Loucy (cell line): ENCODE measurements around the gene ZNF701.
A peak's percentile ranks its signal among the peaks of the same experiment; 100 is the strongest.

Experiments
- H2AFZ ChIP-seq: fragments of 200-600 bp; sonication (generic); 2 replicates; pipeline ENCODE4 v1.6.0; 2016; ENCODE audit warnings: antibody characterized with exemption, mild to moderate bottlenecking, low read length, moderate library complexity
- H3F3A ChIP-seq: fragments of 200-600 bp; 2 replicates; pipeline ENCODE4 v1.6.0; 2016; ENCODE audit warnings: antibody characterized with exemption, low read depth, mild to moderate bottlenecking
- H3K27me3 ChIP-seq: fragments of 200-600 bp; sonication (generic); 2 replicates; pipeline ENCODE4 v1.6.1; 2014; ENCODE audit warnings: low read length, mild to moderate bottlenecking; ENCODE audit not compliant: insufficient read depth, poor library complexity, severe bottlenecking
- H3K36me3 ChIP-seq: fragments of 200-600 bp; sonication (generic); 2 replicates; pipeline ENCODE4 v1.6.1; 2016; ENCODE audit warnings: low read length; ENCODE audit not compliant: insufficient read depth
- H3K4me1 ChIP-seq: fragments of 200-600 bp; sonication (generic); 2 replicates; pipeline ENCODE4 v1.5.1; 2014; ENCODE audit warnings: low read length, mild to moderate bottlenecking; ENCODE audit not compliant: insufficient read depth, poor library complexity, severe bottlenecking
- H3K4me2 ChIP-seq: fragments of 200-600 bp; sonication (generic); 2 replicates; pipeline ENCODE4 v1.6.0; 2014; ENCODE audit warnings: antibody characterized with exemption, low read length, low read depth, mild to moderate bottlenecking; ENCODE audit not compliant: poor library complexity, severe bottlenecking
- H3K4me3 ChIP-seq: fragments of 200-600 bp; sonication (generic); 2 replicates; pipeline ENCODE4 v1.5.1; 2014; ENCODE audit warnings: low read length, mild to moderate bottlenecking, mixed read lengths; ENCODE audit not compliant: poor library complexity, severe bottlenecking
- H3K79me2 ChIP-seq: fragments of 200-600 bp; sonication (generic); 2 replicates; pipeline ENCODE4 v1.6.1; 2014; ENCODE audit warnings: low read length; ENCODE audit not compliant: insufficient read depth
- H3K9ac ChIP-seq: fragments of 200-600 bp; sonication (generic); 2 replicates; pipeline ENCODE4 v1.6.0; 2014; ENCODE audit warnings: mild to moderate bottlenecking, low read depth, low read length, moderate library complexity; ENCODE audit not compliant: poor library complexity, severe bottlenecking
- H3K9me2 ChIP-seq: fragments of 200-600 bp; sonication (generic); replicated peaks from 2 replicates; pipeline ENCODE4 v1.6.1; 2016; ENCODE audit warnings: low read depth, low read length, mixed read lengths
- H3K9me3 ChIP-seq: fragments of 200-600 bp; sonication (generic); 2 replicates; pipeline ENCODE4 v1.6.1; 2014; ENCODE audit warnings: mild to moderate bottlenecking, antibody characterized with exemption, low read length, low read depth; ENCODE audit not compliant: insufficient read depth
- H4K20me1 ChIP-seq: fragments of 200-600 bp; sonication (generic); 2 replicates; pipeline ENCODE4 v1.6.0; 2014; ENCODE audit warnings: antibody characterized with exemption, low read length, mild to moderate bottlenecking; ENCODE audit not compliant: insufficient read depth, poor library complexity, severe bottlenecking
- CTCF ChIP-seq: fragments of 200-600 bp; sonication (generic); conservative IDR thresholded peaks from 2 replicates; pipeline ENCODE4 v1.5.1; 2014; ENCODE audit warnings: mild to moderate bottlenecking, antibody characterized with exemption, low read length
- EZH2phosphoT487 ChIP-seq: fragments of 200-600 bp; IDR thresholded peaks from 2 replicates; pipeline ENCODE4 v1.6.1; 2018; ENCODE audit warnings: antibody characterized with exemption, mild to moderate bottlenecking, moderate library complexity, borderline replicate concordance

ZNF701 gene

GRCh38 chr19:52527134-52527955 is 42.7 kb upstream of the ZNF701 start, which contains the start of gene ZNF808:
Gene ZNF808, plus strand, starts transcription at chr19:52527668. Its CDS starts 15,617 bp downstream, at chr19:52543285.
- Histone ChIP-seq H3K36me3 (no peaks in the 10 kb centered on the region), H3K9me2 (no peaks in the 10 kb centered on the region), H3K4me2 (peak within 1 kb of the TSS; percentile 100), H3F3A (no peaks in the 10 kb centered on the region), H3K79me2 (peaks cover 22% of the 10 kb centered on the region), H3K9ac (peak within 1 kb of the TSS; percentile 87), H3K4me1 (peaks cover 16% of the 10 kb centered on the region), H4K20me1 (peaks cover 5% of the 10 kb centered on the region), H3K9me3 (no peaks in the 10 kb centered on the region), H2AFZ (peak within 1 kb of the TSS; percentile 96), H3K4me3 (peak within 1 kb of the TSS; percentile 90), H3K27me3 (no peaks in the 10 kb centered on the region)
- TF ChIP-seq EZH2phosphoT487 (no peak), CTCF (peak; percentile 61)

GRCh38 chr19:52527956-52528351 is 42.1 kb upstream of the ZNF701 start:
- peak overlapping the region; percentile 90 for H3K4me3 ChIP-seq
- no peaks in the 10 kb centered on the region for H3K9me2 ChIP-seq
- H3K9ac ChIP-seq = peak overlapping the region; percentile 87
- no peaks in the 10 kb centered on the region for H3K9me3 ChIP-seq
- no peaks in the 10 kb centered on the region for H3K27me3 ChIP-seq
- H3K4me1 ChIP-seq = peaks cover 16% of the 10 kb centered on the region
- peaks cover 5% of the 10 kb centered on the region for H4K20me1 ChIP-seq
- H3F3A ChIP-seq = no peaks in the 10 kb centered on the region
- peak overlapping the region; percentile 84 for H2AFZ ChIP-seq
- peaks cover 22% of the 10 kb centered on the region for H3K79me2 ChIP-seq
- H3K4me2 ChIP-seq = peak overlapping the region; percentile 100
- no peaks in the 10 kb centered on the region for H3K36me3 ChIP-seq
- TF ChIP-seq CTCF (no peak), EZH2phosphoT487 (no peak)

DNA sequence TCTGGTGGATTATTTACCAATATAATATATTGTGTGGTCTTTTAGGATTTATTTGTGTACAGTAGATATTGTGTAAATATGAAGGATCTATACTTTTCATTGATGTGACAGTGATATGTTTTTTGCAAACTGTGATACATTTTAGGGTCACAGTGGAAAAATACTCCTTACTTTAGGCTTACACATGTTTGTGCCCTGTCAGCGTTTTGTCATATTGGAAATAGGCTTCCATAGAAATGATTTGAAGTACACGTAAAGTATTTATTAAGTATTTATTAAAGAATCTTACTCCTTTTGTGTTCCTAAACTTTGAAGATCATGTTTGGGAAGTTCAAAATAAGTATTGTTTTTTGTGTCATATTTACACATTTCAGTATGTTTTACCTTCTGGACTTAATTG is 37.6 kb upstream of the ZNF701 start:
- H3K9me2 ChIP-seq = no peaks in the 10 kb centered on the region
- H3K27me3 ChIP-seq = no peaks in the 10 kb centered on the region
- no peak overlapping the region for H2AFZ ChIP-seq
- peaks cover 33% of the 10 kb centered on the region for H3K79me2 ChIP-seq
- H3K9ac ChIP-seq = no peak overlapping the region
- H4K20me1 ChIP-seq = peaks cover 11% of the 10 kb centered on the region
- H3F3A ChIP-seq = no peaks in the 10 kb centered on the region; the same call in 1 of the 2 replicates
- no peaks in the 10 kb centered on the region for H3K9me3 ChIP-seq
- peaks cover 22% of the 10 kb centered on the region for H3K4me1 ChIP-seq
- no peaks in the 10 kb centered on the region for H3K36me3 ChIP-seq
- H3K4me2 ChIP-seq = no peak overlapping the region
- no peak for TF ChIP-seq CTCF
- no peak for TF ChIP-seq EZH2phosphoT487
- H3K4me3 ChIP-seq = no peak overlapping the region
